Transverse colon (tissue), 4 donors: ENCODE measurements around the gene UCN3. TPM values are rescaled to one million over a fixed set of nuclear protein-coding genes. Genes with fewer than 3 reads are reported as not detected.

Experiments used
- DNase-seq: peaks from one replicate; pipeline ENCODE4 v3.0.0-alpha.2; 2019
- H3K27ac ChIP-seq, 4 donors: fragments of 200-600 bp; sonication (generic); 2 replicates each; pipeline ENCODE4 v1.5.1; 2016 to 2018; ENCODE audit warnings: inconsistent platforms in 4 of 4
- H3K27me3 ChIP-seq: fragments of 200-600 bp; sonication (generic); 2 replicates; pipeline ENCODE4 v1.5.1; 2017; ENCODE audit warnings: inconsistent platforms
- H3K36me3 ChIP-seq, 4 donors: fragments of 200-600 bp; sonication (generic); 2 replicates each; pipeline ENCODE4 v1.5.1; 2017 to 2019; ENCODE audit warnings: inconsistent platforms in 4 of 4
- H3K4me1 ChIP-seq, 4 donors: fragments of 200-600 bp; sonication (generic); 2 replicates each; pipeline ENCODE4 v1.5.1; 2017 to 2020; ENCODE audit warnings: inconsistent platforms in 4 of 4
- H3K4me3 ChIP-seq, 4 donors: fragments of 200-600 bp; sonication (generic); 1 replicate in 1 of 4; 2 replicates in 3 of 4; pipeline versions ENCODE4 v1.5.1 to v1.6.1; 2017 to 2019; ENCODE audit warnings: inconsistent platforms in 4 of 4
- H3K9me3 ChIP-seq, 2 donors: fragments of 200-600 bp; sonication (generic); 2 replicates each; pipeline ENCODE4 v1.5.1; 2017 to 2019; ENCODE audit warnings: inconsistent platforms in 2 of 2
- EP300 ChIP-seq: sonication (generic); formaldehyde crosslinking; IDR thresholded peaks from one replicate; pipeline ENCODE4 v1.6.1; 2017; ENCODE audit warnings: antibody characterized with exemption, low read depth
- POLR2A ChIP-seq: fragments of 450-650 bp; IDR thresholded peaks from one replicate; pipeline ENCODE4 v1.6.1; 2016; ENCODE audit warnings: antibody characterized with exemption, mild to moderate bottlenecking, moderate library complexity
- POLR2AphosphoS5 ChIP-seq, 3 donors: sonication (generic); formaldehyde crosslinking; IDR thresholded peaks; one replicate each; pipeline ENCODE4 v1.6.1; 2016; ENCODE audit warnings: antibody characterized with exemption in 3 of 3
- WGBS, 2 donors: methylation state at CpG; one replicate each; pipeline ENCODE4 v1.1.5; 2018; ENCODE audit warnings: low coverage in 1 of 2; 5-methylcytosine and 5-hydroxymethylcytosine counted together
- in situ Hi-C, 4 donors: fragments of 200-750 bp; cut with MboI; loops; one replicate each; pipeline versions ENCODE4 v1.15.0 to v1.15.1; 2017; ENCODE audit warnings: low sequenced_read_pairs in 3 of 4, low pct_ligation_motif_present in 1 of 4, low pct_unique_long_range_greater_than_20kb in 1 of 4
- intact Hi-C: fragments of 100-400 bp; cut with DNase I; formaldehyde crosslinking; loops from one replicate; pipeline ENCODE4 v1.15.1; 2023; ENCODE audit warnings: low total_unique reads
- total RNA-seq, 4 donors: library from RNA; depleted of rRNA; stranded (reverse); fragments of >200 nt; gene quantifications; one replicate each; pipeline ENCODE4 v1.1.0, GENCODE V29; 2016
- TF ChIP-seq, protein P1 (sequence below), 5 experiments: fragments of 200-600 bp in 3 of 5; fragments of 450-650 bp in 2 of 5; sonication (generic) in 3 of 5; IDR thresholded peaks; 1 replicate in 2 of 5; 2 replicates in 3 of 5; pipeline ENCODE4 v1.5.1; 2016 to 2017; ENCODE audit warnings: antibody characterized with exemption in 5 of 5, inconsistent platforms in 3 of 5, mild to moderate bottlenecking in 2 of 5, moderate library complexity in 1 of 5

Gene UCN3
- total RNA-seq, 4 donors from 2014 or later: 1.6 to 1.7 TPM; not detected in 2

DNA sequence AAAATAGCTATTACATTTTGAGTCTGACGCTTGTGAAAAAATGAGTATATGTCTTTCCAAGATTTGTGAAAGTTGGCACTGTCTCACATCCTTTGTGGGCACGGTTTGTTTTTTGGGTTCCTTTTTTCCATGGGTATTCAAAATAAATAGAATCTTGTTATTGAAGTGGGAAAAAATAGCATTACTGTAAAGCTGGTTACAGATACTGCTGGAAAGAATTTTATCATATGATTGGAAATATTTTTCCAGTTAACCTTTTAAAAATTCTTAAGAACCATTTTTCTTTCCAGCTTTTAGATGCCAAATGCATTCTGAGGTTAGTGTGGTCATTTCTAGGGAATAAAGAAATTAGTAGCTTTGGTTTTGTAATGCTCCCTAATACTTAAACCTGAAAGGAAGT lies 59.0 kb downstream of the UCN3 start:
- in situ Hi-C loops: no loop called here
- WGBS, 2 donors: 39 to 47% methylated on average over 2 of the region's 2 CpGs
- H3K27ac ChIP-seq: no peak overlapping the region
- H3K4me1 ChIP-seq: no peaks in the 10 kb centered on the region
- intact Hi-C loops: no loop called here
- H3K9me3 ChIP-seq: peaks cover 0 to 3% of the 10 kb centered on the region in 2 donors
- H3K4me3 ChIP-seq: no peak overlapping the region
- H3K27me3 ChIP-seq: no peaks in the 10 kb centered on the region
- H3K36me3 ChIP-seq: no peaks in the 10 kb centered on the region
- TF ChIP-seq EP300: no peak
- no peak for TF ChIP-seq POLR2A
- TF ChIP-seq, protein P1, sequence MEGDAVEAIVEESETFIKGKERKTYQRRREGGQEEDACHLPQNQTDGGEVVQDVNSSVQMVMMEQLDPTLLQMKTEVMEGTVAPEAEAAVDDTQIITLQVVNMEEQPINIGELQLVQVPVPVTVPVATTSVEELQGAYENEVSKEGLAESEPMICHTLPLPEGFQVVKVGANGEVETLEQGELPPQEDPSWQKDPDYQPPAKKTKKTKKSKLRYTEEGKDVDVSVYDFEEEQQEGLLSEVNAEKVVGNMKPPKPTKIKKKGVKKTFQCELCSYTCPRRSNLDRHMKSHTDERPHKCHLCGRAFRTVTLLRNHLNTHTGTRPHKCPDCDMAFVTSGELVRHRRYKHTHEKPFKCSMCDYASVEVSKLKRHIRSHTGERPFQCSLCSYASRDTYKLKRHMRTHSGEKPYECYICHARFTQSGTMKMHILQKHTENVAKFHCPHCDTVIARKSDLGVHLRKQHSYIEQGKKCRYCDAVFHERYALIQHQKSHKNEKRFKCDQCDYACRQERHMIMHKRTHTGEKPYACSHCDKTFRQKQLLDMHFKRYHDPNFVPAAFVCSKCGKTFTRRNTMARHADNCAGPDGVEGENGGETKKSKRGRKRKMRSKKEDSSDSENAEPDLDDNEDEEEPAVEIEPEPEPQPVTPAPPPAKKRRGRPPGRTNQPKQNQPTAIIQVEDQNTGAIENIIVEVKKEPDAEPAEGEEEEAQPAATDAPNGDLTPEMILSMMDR (IDR thresholded peaks at IDR 0.05): no peak
- TF ChIP-seq POLR2AphosphoS5 (IDR thresholded peaks at IDR 0.05): no peak
- no peak for DNase-seq

Other genes with a start within 250 kb of the UCN3 start
- 1 to 10 TPM in 1 of 4 donors, not detected in 3; 1.4 TPM for gene AKR1C8, start 179.8 kb upstream of the UCN3 start, total RNA-seq
- not detected for gene AKR1C4, start 168.1 kb upstream of the UCN3 start, total RNA-seq
- gene TUBAL3, start 39.9 kb downstream of the UCN3 start, total RNA-seq: 10 to 100 TPM in 3 of 4 donors, under 1 TPM in 1; 0.40 to 78.1 (median 49.0) TPM
- gene NET1, start 47.6 kb downstream of the UCN3 start, total RNA-seq: 100 to 1,000 TPM in 3 of 4 donors, 10 to 100 TPM in 1; 90.0 to 311 (median 289) TPM
- not detected for gene CALML5, start 134.6 kb downstream of the UCN3 start, total RNA-seq
- not detected for gene CALML3, start 160.0 kb downstream of the UCN3 start, total RNA-seq